ENCODE data around the gene PDE4A. TPM values are rescaled to one million over a fixed set of nuclear protein-coding genes. Genes with fewer than 3 reads are reported as not detected.
"Not testable (repeated sequence)": the region's sequence is repeated elsewhere in the genome, so short reads cannot be mapped to it uniquely, and the experiment has no call there.

PDE4A gene
- total RNA-seq, 4 donors from 2014 or later: 0.87 to 7.1 (median 2.3) TPM

- H3K4me3 ChIP-seq: no peak overlapping the region
- peaks cover 0 to 21% (median 5%) of the 10 kb centered on the region in 3 donors for H3K4me1 ChIP-seq
- no peak overlapping the region for H3K27ac ChIP-seq
- no peaks in the 10 kb centered on the region for H3K9me3 ChIP-seq
- no peak for DNase-seq
- no peaks in the 10 kb centered on the region for H3K27me3 ChIP-seq
- 86 to 88% methylated on average over 6 to 7 of the region's 12 CpGs for WGBS, 2 donors
- intact Hi-C loops (cut with DNase I): loop anchor here (5.0 kb wide), 1 partner anchor 463 kb away; no protein-coding TSS in a partner anchor
- peaks cover 33 to 90% (median 51%) of the 10 kb centered on the region in 3 donors for H3K36me3 ChIP-seq
- TF ChIP-seq, protein P1, sequence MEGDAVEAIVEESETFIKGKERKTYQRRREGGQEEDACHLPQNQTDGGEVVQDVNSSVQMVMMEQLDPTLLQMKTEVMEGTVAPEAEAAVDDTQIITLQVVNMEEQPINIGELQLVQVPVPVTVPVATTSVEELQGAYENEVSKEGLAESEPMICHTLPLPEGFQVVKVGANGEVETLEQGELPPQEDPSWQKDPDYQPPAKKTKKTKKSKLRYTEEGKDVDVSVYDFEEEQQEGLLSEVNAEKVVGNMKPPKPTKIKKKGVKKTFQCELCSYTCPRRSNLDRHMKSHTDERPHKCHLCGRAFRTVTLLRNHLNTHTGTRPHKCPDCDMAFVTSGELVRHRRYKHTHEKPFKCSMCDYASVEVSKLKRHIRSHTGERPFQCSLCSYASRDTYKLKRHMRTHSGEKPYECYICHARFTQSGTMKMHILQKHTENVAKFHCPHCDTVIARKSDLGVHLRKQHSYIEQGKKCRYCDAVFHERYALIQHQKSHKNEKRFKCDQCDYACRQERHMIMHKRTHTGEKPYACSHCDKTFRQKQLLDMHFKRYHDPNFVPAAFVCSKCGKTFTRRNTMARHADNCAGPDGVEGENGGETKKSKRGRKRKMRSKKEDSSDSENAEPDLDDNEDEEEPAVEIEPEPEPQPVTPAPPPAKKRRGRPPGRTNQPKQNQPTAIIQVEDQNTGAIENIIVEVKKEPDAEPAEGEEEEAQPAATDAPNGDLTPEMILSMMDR (IDR thresholded peaks at IDR 0.05): no peak
- no peak for TF ChIP-seq POLR2A (IDR thresholded peaks at IDR 0.05)
Measured at GRCh38 chr19:10395003-10395402, 25.3 kb upstream of the PDE4A start.

DNA sequence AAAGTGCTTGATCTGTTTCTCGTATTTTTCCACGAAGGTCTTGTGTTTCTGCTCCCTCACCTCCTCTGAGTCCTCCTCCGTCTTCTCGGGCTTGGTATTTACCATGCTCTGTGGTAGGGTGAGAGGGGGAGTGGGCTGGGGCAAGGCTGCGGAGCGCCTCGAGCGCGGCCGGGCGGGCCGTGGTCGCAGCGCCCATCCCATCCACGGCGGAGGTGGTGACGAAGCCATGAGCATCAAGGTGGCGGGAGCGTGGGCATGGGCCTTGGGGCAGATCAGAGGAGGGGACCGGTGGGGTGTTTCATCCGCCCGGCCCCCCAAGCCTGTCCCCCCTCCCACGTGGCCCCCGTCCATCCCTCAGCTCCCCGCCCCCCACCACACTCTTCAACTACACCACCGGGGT, 24.9 kb upstream of the PDE4A start:
- H3K36me3 ChIP-seq: peaks cover 33 to 95% (median 51%) of the 10 kb centered on the region in 3 donors

GRCh38 chr19:10395917-10396316, 24.4 kb upstream of the PDE4A start:
- Histone ChIP-seq H3K27me3 (no peaks in the 10 kb centered on the region), H3K9me3 (no peaks in the 10 kb centered on the region), H3K36me3 (peaks cover 33 to 93% (median 50%) of the 10 kb centered on the region in 3 donors), H3K4me3 (no peak overlapping the region), H3K27ac (no peak overlapping the region), H3K4me1 (peaks cover 0 to 30% (median 10%) of the 10 kb centered on the region in 3 donors)
- no peak for DNase-seq
- 83 to 85% methylated on average over 15 to 24 of the region's 24 CpGs for WGBS, 2 donors
- intact Hi-C loops (cut with DNase I): loop anchor here (5.0 kb wide), 1 partner anchor 464 kb away; no protein-coding TSS in a partner anchor
- no peak for TF ChIP-seq POLR2A (IDR thresholded peaks at IDR 0.05)
- TF ChIP-seq, protein P1 (IDR thresholded peaks at IDR 0.05): no peak

More for the DNA sequence above, 24.9 kb upstream of the PDE4A start:
- no peaks in the 10 kb centered on the region for H3K9me3 ChIP-seq
- no peak overlapping the region for H3K4me3 ChIP-seq
- H3K27ac ChIP-seq: no peak overlapping the region
- 95 to 96% methylated on average over 15 to 20 of the region's 26 CpGs for WGBS, 2 donors
- no peak for TF ChIP-seq POLR2A (IDR thresholded peaks at IDR 0.05)
- TF ChIP-seq, protein P1 (IDR thresholded peaks at IDR 0.05): no peak
- H3K27me3 ChIP-seq: no peaks in the 10 kb centered on the region
- intact Hi-C loops (cut with DNase I): loop anchor here (5.0 kb wide), 1 partner anchor 463 kb away; no protein-coding TSS in a partner anchor
- H3K4me1 ChIP-seq: peaks cover 0 to 25% (median 6%) of the 10 kb centered on the region in 3 donors
- DNase-seq: no peak

GRCh38 chr19:10398819-10399218, 21.5 kb upstream of the PDE4A start:
- H3K9me3 ChIP-seq: no peaks in the 10 kb centered on the region
- H3K27me3 ChIP-seq: no peaks in the 10 kb centered on the region
- TF ChIP-seq, protein P1 (IDR thresholded peaks at IDR 0.05): no peak
- intact Hi-C loops (cut with DNase I): loop anchor here (5.0 kb wide), 1 partner anchor 467 kb away; no protein-coding TSS in a partner anchor
- DNase-seq: no peak
- H3K4me1 ChIP-seq: peaks cover 16 to 54% (median 27%) of the 10 kb centered on the region in 3 donors
- H3K4me3 ChIP-seq: no peak overlapping the region
- 79 to 86% methylated on average over 6 to 7 of the region's 9 CpGs for WGBS, 2 donors
- no peak overlapping the region for H3K27ac ChIP-seq
- H3K36me3 ChIP-seq: peaks cover 20 to 64% (median 23%) of the 10 kb centered on the region in 3 donors

DNA sequence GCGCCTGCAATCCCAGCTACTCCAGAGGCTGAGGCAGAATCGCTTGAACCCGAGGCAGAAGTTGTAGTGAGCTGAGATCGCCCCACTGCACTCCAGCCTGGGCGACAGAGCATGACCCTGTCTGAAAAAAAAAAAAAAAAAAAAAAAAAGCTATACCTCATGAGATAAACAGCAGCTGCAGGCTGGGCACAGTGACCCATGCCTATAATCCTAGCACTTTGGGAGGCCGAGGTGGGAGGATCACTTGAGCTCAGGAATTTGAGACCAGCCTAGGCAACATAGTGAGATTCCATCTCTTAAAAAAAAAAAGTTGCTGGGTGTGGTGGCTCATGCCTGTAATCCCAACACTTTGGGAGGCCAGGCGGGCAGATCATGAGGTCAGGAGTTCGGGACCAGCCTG, 21.0 kb upstream of the PDE4A start:
- DNase-seq, H3K27ac ChIP-seq, H3K4me3 ChIP-seq, H3K9me3 ChIP-seq, H3K27me3 ChIP-seq: not testable (repeated sequence)
- peaks cover 16 to 59% (median 18%) of the 10 kb centered on the region in 3 donors for H3K36me3 ChIP-seq
- intact Hi-C loops (cut with DNase I): loop anchor here (5.0 kb wide), 1 partner anchor 467 kb away; no protein-coding TSS in a partner anchor
- peaks cover 19 to 59% (median 29%) of the 10 kb centered on the region in 3 donors for H3K4me1 ChIP-seq
- WGBS, 2 donors: 95 to 100% methylated on average over 4 to 8 of the region's 8 CpGs
